Adrenal gland (tissue), 12 donors: Measurements from ENCODE around the gene ACTN1. TPM values are rescaled to one million over a fixed set of nuclear protein-coding genes. Genes with fewer than 3 reads are reported as not detected.
A peak's percentile ranks its signal among the peaks of the same experiment; 100 is the strongest.

ENCODE experiments used
- DNase-seq, 7 donors: peaks; one replicate each; pipeline ENCODE4 v3.0.0-alpha.2; 2019 to 2020
- H3K27ac ChIP-seq, 5 donors: fragments of 200-600 bp; sonication (generic) in 4 of 5; 1 replicate in 3 of 5; 2 replicates in 2 of 5; pipeline versions ENCODE4 v1.5.1 to v1.8.0; 2016 to 2020; ENCODE audit warnings: mild to moderate bottlenecking in 1 of 5
- H3K27me3 ChIP-seq: fragments of 200-600 bp; 2 replicates; pipeline ENCODE4 v1.8.0; 2021
- H3K36me3 ChIP-seq, 2 donors: fragments of 200-600 bp; replicated peaks in 1 of 2; 1 replicate in 1 of 2; 2 replicates in 1 of 2; pipeline versions ENCODE4 v1.5.1 to v1.8.0; 2018 to 2022
- H3K4me1 ChIP-seq, 2 donors: fragments of 200-600 bp; replicated peaks in 1 of 2; 1 replicate in 1 of 2; 2 replicates in 1 of 2; pipeline versions ENCODE4 v1.5.1 to v1.8.0; 2018 to 2021
- H3K4me3 ChIP-seq, 4 donors: fragments of 200-600 bp; sonication (generic) in 3 of 4; one replicate each; pipeline ENCODE4 v1.5.1; 2016 to 2018
- H3K9me3 ChIP-seq, 3 donors: fragments of 200-600 bp; sonication (generic) in 1 of 3; replicated peaks in 1 of 3; 1 replicate in 2 of 3; 2 replicates in 1 of 3; pipeline versions ENCODE4 v1.5.1 to v1.8.0; 2016 to 2021
- CTCF ChIP-seq, 6 experiments: fragments of 450-650 bp in 4 of 6; fragments of 200-600 bp in 2 of 6; sonication (generic) in 1 of 6; IDR thresholded peaks; 1 replicate in 5 of 6; 2 replicates in 1 of 6; pipeline versions ENCODE4 v1.5.1 to v1.8.0; 2016 to 2021; ENCODE audit warnings: antibody characterized with exemption in 6 of 6, mild to moderate bottlenecking in 2 of 6, moderate library complexity in 1 of 6
- POLR2A ChIP-seq, 2 donors: fragments of 450-650 bp; IDR thresholded peaks; one replicate each; pipeline ENCODE4 v1.6.1; 2017; ENCODE audit warnings: antibody characterized with exemption in 2 of 2, mild to moderate bottlenecking in 2 of 2, moderate library complexity in 1 of 2
- WGBS, 4 donors: extraction: QIAGEN DNeasy Blood & Tissue Kit in 2 of 4; methylation state at CpG; one replicate each; pipeline versions ENCODE4 v1.1.5 to v1.1.7; 2013 to 2017; 5-methylcytosine and 5-hydroxymethylcytosine counted together
- intact Hi-C, 2 donors: fragments of 100-400 bp; cut with DNase I; formaldehyde crosslinking; loops; one replicate each; pipeline versions ENCODE4 v1.14.1 to v1.15.0; 2022 to 2023
- polyA plus RNA-seq, 3 donors: library from polyadenylated mRNA; stranded (reverse); fragments of 200-250 nt in 2 of 3; fragments of 350-450 nt in 1 of 3; fragmentation: Illumina TruSeq in 1 of 3; extraction: RNeasy Lipid Tissue Mini Kit (QIAGEN cat#74804) in 1 of 3; gene quantifications; one replicate each; pipeline ENCODE4 v1.2.3, GENCODE V29; 2013 to 2014
- total RNA-seq, 9 donors: library from RNA; depleted of rRNA in 4 of 9; stranded (reverse); fragments of >200 nt in 4 of 9; fragments of 120-200 nt in 1 of 9; fragmentation: NEBNext Ultra II Directional in 1 of 9; extraction: Animal tissue kit (Norgen Biotek cat#: 25700) in 1 of 9; gene quantifications; one replicate each; pipeline versions ENCODE4 v1.1.0 to v1.2.4, GENCODE V29; 2013 to 2023
- donor health status: healthy with polysubstance abuse.
- donor health status: Bipolar disorder and iron deficiency.
- donor health status: DM: yes; HTN: yes; CAD: no.
- donor health status: DM: no; HTN: no; CAD: no.
- donor health status: DM: no; HTN: no; CAD: no.
- donor health status: DM: yes; HTN: yes; CAD: no.

ACTN1 gene
- total and polyA plus RNA-seq, 12 donors, result 11.6 to 180 (median 74.3) TPM

DNA sequence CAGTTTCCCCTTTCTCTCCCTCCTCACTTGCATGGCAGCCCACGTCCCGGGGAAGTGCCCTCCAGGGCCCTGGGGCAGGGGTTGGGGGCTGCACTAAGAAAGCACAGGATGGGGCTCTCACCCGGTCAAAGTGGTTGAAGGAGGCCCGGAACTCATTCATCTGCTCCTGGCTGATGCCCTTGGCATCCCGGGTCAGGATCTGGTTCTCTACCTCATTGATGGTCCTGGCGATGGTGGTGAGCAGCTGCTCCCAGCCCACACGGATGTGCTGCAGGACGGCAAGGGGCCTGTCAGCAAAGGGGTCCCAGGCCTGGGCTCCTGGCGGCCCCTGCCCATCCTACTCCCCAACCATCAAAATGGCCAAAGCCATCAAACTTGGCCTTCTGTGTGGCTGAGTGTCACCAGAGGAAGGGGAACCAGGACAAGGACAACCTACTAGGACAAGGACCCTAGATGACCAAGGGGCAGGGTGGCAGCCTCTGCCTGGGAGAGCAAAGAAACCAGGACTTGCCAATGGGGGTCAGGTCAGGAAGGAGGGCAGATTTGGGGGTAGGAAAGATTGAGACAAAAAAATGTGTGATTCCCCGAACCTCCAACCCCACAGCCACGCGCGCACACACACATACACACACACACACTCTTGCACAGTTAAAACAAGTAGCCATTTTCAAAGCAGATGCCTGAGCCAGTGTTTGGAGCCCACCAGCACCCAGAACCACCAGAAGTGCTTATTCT, 99.1 kb downstream of the ACTN1 start:
- intact Hi-C loops, result no loop called here
- 89 to 97% (median 94%) methylated on average over 5 to 13 of the region's 13 CpGs for WGBS, 4 donors
- H3K4me3 ChIP-seq, result no peak overlapping the region
- H3K27ac ChIP-seq, result no peak overlapping the region
- no peaks in the 10 kb centered on the region for H3K27me3 ChIP-seq
- TF ChIP-seq POLR2A (IDR thresholded peaks at IDR 0.05) (no peak), CTCF (IDR thresholded peaks at IDR 0.05) (no peak)
- no peaks in the 10 kb centered on the region for H3K9me3 ChIP-seq
- DNase-seq, result peak in 2 of 7 donors; percentile 3 to 13
- no peaks in the 10 kb centered on the region for H3K4me1 ChIP-seq
- H3K36me3 ChIP-seq, result peaks cover 0 to 93% of the 10 kb centered on the region in 2 donors

DNA sequence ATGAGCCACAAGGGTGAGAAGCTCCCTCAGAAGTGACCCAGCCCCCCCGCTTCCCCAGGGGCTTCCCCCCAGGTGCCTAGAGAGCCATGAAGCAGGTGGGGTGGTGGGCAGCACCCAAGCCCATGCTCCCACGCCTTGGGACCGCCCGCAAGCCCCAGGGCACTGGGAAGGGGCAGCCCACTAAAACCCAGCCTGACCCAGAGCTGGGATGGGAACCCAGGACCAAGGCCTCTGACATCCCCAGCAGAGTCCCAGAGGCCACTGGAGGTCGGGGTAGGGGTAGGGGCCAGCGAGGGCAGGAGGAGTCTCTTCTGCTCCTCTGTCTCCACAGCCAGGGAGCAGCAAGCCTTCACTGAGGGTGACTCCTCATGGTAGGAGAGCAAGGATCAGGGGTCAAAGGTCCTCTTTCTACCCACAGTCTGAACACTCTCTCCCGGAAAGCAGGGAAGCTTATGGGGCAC, 99.8 kb downstream of the ACTN1 start:
- Histone ChIP-seq H3K27ac (no peak overlapping the region), H3K4me1 (no peaks in the 10 kb centered on the region), H3K4me3 (no peak overlapping the region), H3K36me3 (peaks cover 0 to 93% of the 10 kb centered on the region in 2 donors), H3K27me3 (no peaks in the 10 kb centered on the region), H3K9me3 (no peaks in the 10 kb centered on the region)
- no peak for TF ChIP-seq POLR2A (IDR thresholded peaks at IDR 0.05)
- no peak for TF ChIP-seq CTCF (IDR thresholded peaks at IDR 0.05)
- WGBS, 4 donors, result 83 to 97% (median 94%) methylated on average over 1 to 7 of the region's 7 CpGs
- intact Hi-C loops, result no loop called here
- peak in 1 of 7 donors; percentile 8 for DNase-seq

DNA sequence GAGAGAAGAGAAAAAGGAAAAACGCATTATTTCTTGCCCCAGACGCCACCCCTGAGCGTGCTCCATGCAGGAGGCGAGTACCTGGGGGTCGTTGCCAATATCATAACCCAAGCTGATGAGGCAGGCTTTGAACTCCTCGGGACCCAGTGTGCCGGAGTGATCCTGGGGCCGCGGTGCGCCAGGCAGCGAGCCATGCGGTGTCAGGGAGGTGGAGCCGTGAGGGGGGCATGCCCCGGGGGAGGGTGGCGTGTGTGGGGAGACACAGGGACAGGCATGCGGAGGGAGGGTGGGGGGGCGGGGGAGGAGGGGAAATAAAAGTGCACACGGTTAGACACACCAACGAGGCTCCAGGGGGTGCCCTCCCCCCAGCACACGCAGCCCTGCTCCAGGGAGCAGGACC, 100.2 kb downstream of the ACTN1 start:
- DNase-seq, result peak in 1 of 7 donors; percentile 7
- WGBS, 4 donors, result 75 to 98% (median 93%) methylated on average over 6 to 20 of the region's 20 CpGs
- Histone ChIP-seq H3K36me3 (peaks cover 0 to 93% of the 10 kb centered on the region in 2 donors), H3K4me1 (no peaks in the 10 kb centered on the region), H3K27ac (no peak overlapping the region), H3K27me3 (no peaks in the 10 kb centered on the region), H3K9me3 (no peaks in the 10 kb centered on the region), H3K4me3 (no peak overlapping the region)
- TF ChIP-seq POLR2A (IDR thresholded peaks at IDR 0.05) (no peak), CTCF (IDR thresholded peaks at IDR 0.05) (no peak)
- intact Hi-C loops, result no loop called here

DNA sequence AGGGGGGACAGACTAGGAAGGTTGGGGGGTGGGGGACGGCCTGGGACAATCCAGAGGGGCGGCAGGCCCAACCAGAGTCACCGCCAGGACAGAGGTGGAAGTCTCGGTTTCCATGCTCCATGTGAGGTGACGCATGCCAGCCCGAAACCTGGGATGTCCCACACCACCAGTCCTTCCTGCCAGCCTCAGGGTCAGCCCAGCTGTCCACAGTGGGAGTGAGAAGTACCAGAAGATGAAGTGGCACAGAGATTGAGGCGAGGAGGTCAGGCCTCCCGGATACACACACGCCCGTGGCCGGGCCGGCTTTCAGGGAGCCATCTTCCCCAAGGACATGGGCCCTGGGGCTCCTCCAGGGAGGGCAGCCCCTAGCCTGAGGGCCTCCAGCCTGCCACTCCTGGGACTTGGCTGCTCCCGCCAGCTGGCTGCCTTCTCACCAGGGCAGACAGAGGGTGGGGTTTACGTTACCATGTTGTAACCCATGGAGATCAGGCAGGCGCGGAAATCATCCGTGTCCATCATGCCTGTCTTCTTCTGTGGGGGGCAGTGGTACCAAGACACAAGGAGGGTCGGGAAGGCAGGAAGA, 101.0 kb downstream of the ACTN1 start:
- intact Hi-C loops, result no loop called here
- Histone ChIP-seq H3K4me3 (no peak overlapping the region), H3K4me1 (no peaks in the 10 kb centered on the region), H3K36me3 (peaks cover 0 to 89% of the 10 kb centered on the region in 2 donors), H3K27ac (no peak overlapping the region), H3K9me3 (no peaks in the 10 kb centered on the region), H3K27me3 (no peaks in the 10 kb centered on the region)
- WGBS, 4 donors, result 86 to 94% (median 93%) methylated on average over 7 to 18 of the region's 18 CpGs
- TF ChIP-seq CTCF (IDR thresholded peaks at IDR 0.05) (no peak), POLR2A (IDR thresholded peaks at IDR 0.05) (no peak)
- DNase-seq, result peak in 1 of 7 donors; percentile 17
